GM18951 (cell line): Measurements from ENCODE around the gene OTOP3.
"Not testable (repeated sequence)": the region's sequence is repeated elsewhere in the genome, so short reads cannot be mapped to it uniquely, and the experiment has no call there.

Source experiments
- POLR2A ChIP-seq: IDR thresholded peaks from 4 replicates; pipeline ENCODE4 v1.6.1; 2011; ENCODE audit warnings: mild to moderate bottlenecking; ENCODE audit not compliant: insufficient read length, insufficient read depth; ENCODE audit errors: extremely low read depth
- in situ Hi-C: fragments of 300-500 bp; cut with MboI; formaldehyde crosslinking; loops from one replicate; pipeline ENCODE4 v1.12.0; 2022; ENCODE audit warnings: low sequenced_read_pairs, mixed read lengths, inconsistent platforms; ENCODE audit not compliant: unreplicated experiment

The OTOP3 gene

DNA sequence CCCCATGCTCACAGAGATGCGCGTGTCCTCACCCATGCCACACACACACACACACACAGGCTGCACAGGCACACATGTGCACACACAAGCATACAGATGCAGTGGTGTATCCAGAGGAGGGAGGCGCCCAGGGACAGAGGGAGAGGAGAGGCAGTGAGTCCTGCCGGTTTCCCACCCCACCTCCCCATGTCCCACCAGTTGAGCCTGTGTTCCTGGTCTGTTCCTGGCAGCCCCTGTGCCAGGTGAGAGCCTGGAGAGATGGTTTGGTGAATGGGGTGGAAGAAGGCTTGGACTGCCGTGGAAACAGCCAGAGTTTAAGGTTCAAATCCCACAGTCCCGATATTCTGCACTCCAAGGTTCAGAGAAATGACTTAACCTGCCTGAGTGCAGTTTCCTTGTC is 32.0 kb upstream of the OTOP3 start:
- in situ Hi-C loops, result no loop called here
- TF ChIP-seq POLR2A, result no peak

- TF ChIP-seq POLR2A, result no peak
- in situ Hi-C loops, result no loop called here
These were observed 30.9 kb upstream of the OTOP3 start for GRCh38 chr17:74904687-74905409.

DNA sequence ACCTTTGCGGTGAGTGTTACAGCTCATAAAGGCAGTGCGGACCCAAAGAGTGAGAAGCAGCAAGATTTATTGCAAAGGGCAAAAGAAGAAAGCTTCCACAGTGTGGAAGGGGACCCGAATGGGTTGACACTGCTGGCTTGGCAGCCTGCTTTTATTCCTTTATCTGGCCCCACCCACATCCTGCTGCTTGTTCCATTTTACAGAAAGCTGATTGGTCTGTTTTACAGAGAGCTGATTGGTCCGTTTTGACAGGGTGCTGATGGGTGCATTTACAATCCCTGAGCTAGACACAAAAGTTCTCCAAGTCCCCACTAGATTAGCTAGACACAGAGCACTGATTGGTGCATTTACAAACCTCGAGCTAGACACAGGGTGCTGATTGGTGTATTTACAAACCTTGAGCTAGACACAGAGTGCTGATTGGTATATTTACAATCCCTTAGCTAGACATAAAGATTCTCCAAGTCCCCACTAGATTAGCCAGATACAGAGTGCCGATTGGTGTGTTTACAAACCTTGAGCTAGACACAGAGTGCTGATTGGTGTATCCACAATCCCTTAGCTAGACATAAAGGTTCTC is 29.4 kb upstream of the OTOP3 start:
- in situ Hi-C loops, result not testable (repeated sequence)

DNA sequence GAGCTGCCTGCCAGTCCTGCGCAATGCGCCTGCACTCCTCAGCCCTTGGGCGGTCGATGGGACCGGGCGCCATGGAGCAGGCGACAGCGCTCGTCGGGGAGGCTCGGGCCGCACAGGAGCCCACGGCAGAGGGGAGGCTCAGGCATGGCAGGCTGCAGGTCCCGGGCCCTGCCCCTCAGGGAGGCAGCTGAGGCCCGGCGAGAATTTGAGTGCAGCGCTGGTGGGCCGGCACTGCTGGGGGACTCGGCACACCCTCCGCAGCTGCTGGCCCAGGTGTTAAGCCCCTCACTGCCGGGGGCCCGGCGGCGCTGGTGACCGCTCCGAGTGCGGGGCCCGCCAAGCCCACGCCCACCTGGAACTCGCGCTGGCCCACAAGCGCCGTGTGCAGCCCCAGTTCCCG is 28.7 kb upstream of the OTOP3 start:
- TF ChIP-seq POLR2A, result no peak
- in situ Hi-C loops, result no loop called here

DNA sequence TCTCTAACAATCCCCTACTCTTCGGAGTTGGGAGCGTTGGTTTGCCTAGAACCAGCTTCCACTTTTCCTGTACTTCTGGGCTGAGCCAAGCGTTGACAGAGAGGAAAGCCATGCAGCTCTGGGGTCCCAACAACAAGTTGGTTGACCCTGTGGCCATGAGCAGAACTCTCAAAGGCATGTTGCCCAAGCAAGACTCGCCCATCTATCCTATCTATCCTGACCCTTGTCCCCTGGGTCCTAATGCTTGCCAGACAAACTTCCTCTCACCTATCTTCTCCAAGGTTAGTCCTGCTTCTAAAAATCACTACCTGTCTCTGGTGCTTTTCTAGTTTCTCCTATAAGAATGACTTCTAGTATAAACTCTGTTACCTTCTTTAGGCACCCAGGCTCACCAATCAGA is 26.6 kb upstream of the OTOP3 start:
- in situ Hi-C loops, result not testable (repeated sequence)

DNA sequence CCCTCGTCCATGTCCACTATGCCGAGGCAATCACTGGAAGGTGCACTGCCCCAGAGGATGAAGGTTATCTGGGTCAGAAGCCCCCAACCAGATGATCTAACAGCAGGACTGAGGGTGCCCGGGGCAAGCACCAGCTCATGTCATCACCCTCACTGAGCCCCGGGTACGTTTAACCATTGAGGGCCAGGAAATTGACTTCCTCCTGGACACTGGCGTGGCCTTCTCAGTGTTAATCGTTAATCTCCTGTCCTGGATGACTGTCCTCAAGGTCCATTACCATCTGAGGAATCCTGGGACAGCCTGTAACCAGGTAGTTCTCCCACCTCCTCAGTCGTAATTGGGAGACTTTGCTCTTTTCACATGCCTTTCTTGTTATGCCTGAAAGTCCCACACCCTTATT is 24.3 kb upstream of the OTOP3 start:
- in situ Hi-C loops, result not testable (repeated sequence)

- in situ Hi-C loops, result no loop called here
- TF ChIP-seq POLR2A, result no peak
These were observed 19.4 kb upstream of the OTOP3 start for GRCh38 chr17:74916136-74916850.

GRCh38 chr17:74916851-74917199 is 18.9 kb upstream of the OTOP3 start:
- no peak for TF ChIP-seq POLR2A
- in situ Hi-C loops, result no loop called here

DNA sequence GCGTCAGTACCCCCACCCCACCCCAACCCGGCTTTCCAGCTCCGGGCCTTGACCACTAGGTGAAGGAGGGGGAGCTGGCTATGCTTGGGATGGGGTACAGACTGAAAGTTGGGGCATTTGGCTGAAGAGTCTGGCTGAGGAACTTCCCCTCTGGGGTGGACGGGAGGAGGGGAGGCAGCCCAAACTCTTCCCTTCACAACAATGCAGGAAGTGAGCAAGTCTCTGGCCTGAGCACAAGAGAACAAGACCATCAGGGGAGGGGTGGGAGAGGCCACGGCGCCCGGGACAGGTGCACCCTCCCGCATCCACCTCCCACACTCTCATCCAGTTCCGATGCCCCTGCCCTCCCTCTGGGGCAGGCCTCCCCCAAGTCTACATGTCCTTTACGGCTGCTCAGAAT is 18.3 kb upstream of the OTOP3 start:
- in situ Hi-C loops, result no loop called here
- no peak for TF ChIP-seq POLR2A

DNA sequence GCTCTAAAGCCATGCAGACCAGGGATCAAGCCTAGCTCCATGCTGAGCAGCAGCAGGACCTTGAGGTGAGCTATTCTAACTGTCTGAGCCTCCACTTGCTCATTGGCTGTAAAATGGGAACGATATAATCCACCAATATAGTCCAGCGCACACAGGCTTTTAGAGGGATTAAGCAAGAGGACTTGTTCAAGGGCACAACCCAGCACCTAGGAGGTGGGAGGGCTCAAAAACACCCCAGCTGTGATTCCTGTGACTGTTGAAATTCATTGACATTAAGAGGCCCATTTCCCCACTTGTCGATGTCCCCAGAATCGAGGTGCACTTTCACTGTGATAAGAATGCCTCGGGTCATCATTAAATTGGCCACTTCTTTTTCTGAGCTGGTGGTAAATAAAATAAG is 16.8 kb upstream of the OTOP3 start:
- TF ChIP-seq POLR2A, result no peak
- in situ Hi-C loops, result no loop called here

- in situ Hi-C loops, result no loop called here
- no peak for TF ChIP-seq POLR2A
These were observed 16.0 kb upstream of the OTOP3 start for GRCh38 chr17:74919440-74920305.

DNA sequence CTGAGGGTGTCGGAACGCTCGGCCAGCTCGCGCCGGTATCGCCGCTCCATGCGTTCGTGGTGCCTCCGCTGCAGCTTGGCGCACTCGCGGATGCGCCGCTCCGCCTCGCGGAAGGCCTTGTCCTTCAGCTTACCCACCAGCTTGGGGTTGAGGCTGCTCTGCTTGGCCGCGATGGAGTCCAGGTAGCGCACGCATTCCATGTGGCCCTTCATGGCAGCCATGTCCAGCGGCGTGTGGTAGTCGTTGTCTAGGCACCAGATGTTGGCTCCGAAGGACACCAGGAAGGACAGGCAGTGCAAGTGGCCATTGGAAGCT is 15.4 kb upstream of the OTOP3 start:
- in situ Hi-C loops, result no loop called here
- no peak for TF ChIP-seq POLR2A

DNA sequence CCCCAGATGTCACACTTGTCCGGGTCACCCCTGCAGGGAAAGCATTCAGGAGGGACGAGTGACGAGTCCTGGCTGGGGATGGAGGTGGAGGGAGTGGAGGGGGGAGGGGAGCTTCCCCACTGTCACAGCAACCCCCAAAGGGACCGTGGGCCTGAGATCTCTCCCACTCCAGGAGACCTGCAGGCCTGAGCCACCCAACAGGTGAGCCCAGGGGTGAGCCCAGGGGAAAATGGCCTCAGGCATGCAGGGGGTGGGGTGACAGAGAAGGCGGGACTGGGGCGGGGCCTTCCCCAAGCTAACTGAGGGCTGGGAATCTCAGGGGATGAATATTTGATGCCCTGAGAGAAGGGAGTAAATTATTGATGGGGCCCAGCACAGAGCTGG is 15.1 kb upstream of the OTOP3 start:
- no peak for TF ChIP-seq POLR2A
- in situ Hi-C loops, result no loop called here
